Natural killer cell (primary cell): ENCODE measurements around the gene DGKH. TPM values are rescaled to one million over a fixed set of nuclear protein-coding genes. Genes with fewer than 3 reads are reported as not detected.

Experiments used
- ATAC-seq, 3 donors: fragments of 150-1000 bp in 2 of 3; fragments of 200-7000 bp in 1 of 3; cut with Tn5 transposase; 1 replicate in 1 of 3; 2 replicates in 2 of 3; pipeline ENCODE4 v1.10.0; 2021; ENCODE audit warnings: mild to moderate bottlenecking in 2 of 3, moderate library complexity in 2 of 3
- DNase-seq, 2 donors: peaks; one replicate each; pipeline versions ENCODE4 v3.0.0 to v3.0.0-alpha.2; 2013 to 2021; ENCODE audit warnings: mixed read lengths in 1 of 2
- H3K27ac ChIP-seq: one replicate; pipeline ENCODE4 v1.5.1; 2013; ENCODE audit warnings: mild to moderate bottlenecking, low read length
- H3K27me3 ChIP-seq: one replicate; pipeline ENCODE4 v1.6.1; 2013; ENCODE audit warnings: low read length; ENCODE audit not compliant: control insufficient read depth, insufficient read depth
- H3K36me3 ChIP-seq: one replicate; pipeline ENCODE4 v1.6.1; 2013; ENCODE audit warnings: low read length; ENCODE audit not compliant: control insufficient read depth, insufficient read depth
- H3K4me1 ChIP-seq: one replicate; pipeline ENCODE4 v1.6.1; 2013; ENCODE audit warnings: low read length; ENCODE audit not compliant: control insufficient read depth, insufficient read depth
- H3K4me3 ChIP-seq: one replicate; pipeline ENCODE4 v1.5.1; 2013; ENCODE audit warnings: low read length
- H3K9me3 ChIP-seq: one replicate; pipeline ENCODE4 v1.6.1; 2013; ENCODE audit warnings: low read length; ENCODE audit not compliant: control insufficient read depth, insufficient read depth
- H3K27ac Mint-ChIP-seq, 2 donors: one replicate each; pipeline ENCODE4 v1.8.0; 2022; ENCODE audit warnings: mild to moderate bottlenecking in 2 of 2, mixed read lengths in 2 of 2, moderate library complexity in 1 of 2
- H3K27me3 Mint-ChIP-seq, 2 donors: one replicate each; pipeline ENCODE4 v1.8.0; 2022; ENCODE audit warnings: low read depth in 2 of 2, mixed read lengths in 2 of 2
- H3K36me3 Mint-ChIP-seq: one replicate; pipeline ENCODE4 v1.8.0; 2022; ENCODE audit warnings: mixed read lengths
- H3K4me1 Mint-ChIP-seq, 2 donors: one replicate each; pipeline ENCODE4 v1.8.0; 2022; ENCODE audit warnings: mixed read lengths in 2 of 2
- H3K4me3 Mint-ChIP-seq: one replicate; pipeline ENCODE4 v1.8.0; 2022; ENCODE audit warnings: mild to moderate bottlenecking, moderate library complexity, mixed read lengths
- H3K9me3 Mint-ChIP-seq, 2 donors: one replicate each; pipeline ENCODE4 v1.8.0; 2022; ENCODE audit warnings: mixed read lengths in 2 of 2
- WGBS: methylation state at CpG from one replicate; pipeline ENCODE4 v1.1.7; 2013; ENCODE audit warnings: missing lambda C conversion rate; ENCODE audit not compliant: insufficient coverage; 5-methylcytosine and 5-hydroxymethylcytosine counted together
- intact Hi-C: fragments of 100-400 bp; cut with micrococcal nuclease; formaldehyde crosslinking; loops from one replicate; pipeline ENCODE4 v1.14.2; 2022
- total RNA-seq, 4 donors: library from RNA; stranded (reverse); fragments of 120-200 nt in 1 of 4; gene quantifications; one replicate each; pipeline versions ENCODE4 v1.2.3 to v1.2.4, GENCODE V29; 2013 to 2022
- TF ChIP-seq, protein P1 (sequence below): fragments of 200-600 bp; IDR thresholded peaks from one replicate; pipeline ENCODE4 v1.8.0; 2022; ENCODE audit warnings: antibody characterized with exemption

The DGKH gene, protein sequence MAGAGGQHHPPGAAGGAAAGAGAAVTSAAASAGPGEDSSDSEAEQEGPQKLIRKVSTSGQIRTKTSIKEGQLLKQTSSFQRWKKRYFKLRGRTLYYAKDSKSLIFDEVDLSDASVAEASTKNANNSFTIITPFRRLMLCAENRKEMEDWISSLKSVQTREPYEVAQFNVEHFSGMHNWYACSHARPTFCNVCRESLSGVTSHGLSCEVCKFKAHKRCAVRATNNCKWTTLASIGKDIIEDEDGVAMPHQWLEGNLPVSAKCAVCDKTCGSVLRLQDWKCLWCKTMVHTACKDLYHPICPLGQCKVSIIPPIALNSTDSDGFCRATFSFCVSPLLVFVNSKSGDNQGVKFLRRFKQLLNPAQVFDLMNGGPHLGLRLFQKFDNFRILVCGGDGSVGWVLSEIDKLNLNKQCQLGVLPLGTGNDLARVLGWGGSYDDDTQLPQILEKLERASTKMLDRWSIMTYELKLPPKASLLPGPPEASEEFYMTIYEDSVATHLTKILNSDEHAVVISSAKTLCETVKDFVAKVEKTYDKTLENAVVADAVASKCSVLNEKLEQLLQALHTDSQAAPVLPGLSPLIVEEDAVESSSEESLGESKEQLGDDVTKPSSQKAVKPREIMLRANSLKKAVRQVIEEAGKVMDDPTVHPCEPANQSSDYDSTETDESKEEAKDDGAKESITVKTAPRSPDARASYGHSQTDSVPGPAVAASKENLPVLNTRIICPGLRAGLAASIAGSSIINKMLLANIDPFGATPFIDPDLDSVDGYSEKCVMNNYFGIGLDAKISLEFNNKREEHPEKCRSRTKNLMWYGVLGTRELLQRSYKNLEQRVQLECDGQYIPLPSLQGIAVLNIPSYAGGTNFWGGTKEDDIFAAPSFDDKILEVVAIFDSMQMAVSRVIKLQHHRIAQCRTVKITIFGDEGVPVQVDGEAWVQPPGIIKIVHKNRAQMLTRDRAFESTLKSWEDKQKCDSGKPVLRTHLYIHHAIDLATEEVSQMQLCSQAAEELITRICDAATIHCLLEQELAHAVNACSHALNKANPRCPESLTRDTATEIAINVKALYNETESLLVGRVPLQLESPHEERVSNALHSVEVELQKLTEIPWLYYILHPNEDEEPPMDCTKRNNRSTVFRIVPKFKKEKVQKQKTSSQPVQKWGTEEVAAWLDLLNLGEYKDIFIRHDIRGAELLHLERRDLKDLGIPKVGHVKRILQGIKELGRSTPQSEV
- total RNA-seq, result 1 to 10 TPM; 1.1 to 3.4 (median 1.2) TPM
- total RNA-seq (2013), result 3.2 TPM

DNA sequence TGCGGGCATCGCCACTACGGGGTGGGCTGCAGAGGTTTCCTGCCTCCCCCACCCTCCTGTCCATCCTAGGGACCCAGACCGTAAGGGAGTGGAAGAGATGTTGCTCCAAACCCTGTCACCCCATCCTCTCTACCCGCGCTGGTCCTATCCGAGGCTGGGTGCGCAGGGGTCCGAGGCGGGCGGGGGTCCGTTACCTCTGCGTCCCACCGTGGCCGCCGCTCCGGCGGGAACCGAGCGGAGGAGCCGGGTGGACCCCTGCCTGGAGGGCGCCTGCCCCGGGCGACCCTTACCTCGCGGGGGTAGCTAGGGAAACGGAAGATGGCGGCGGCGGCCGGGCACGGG, at the start of gene DGKH:
TSS of gene DGKH (plus strand) at position 307 of the 342 bp plus-strand sequence. CDS start 126 bp downstream, outside the sequence.
- ATAC-seq (peak; percentile 32 to 44 (median 42)), DNase-seq (peak in 1 of 2 donors; percentile 30)
- 1% methylated on average over 29 of the region's 32 CpGs for WGBS
- no peaks in the 10 kb centered on the region for H3K9me3 Mint-ChIP-seq
- TF ChIP-seq, protein P1, sequence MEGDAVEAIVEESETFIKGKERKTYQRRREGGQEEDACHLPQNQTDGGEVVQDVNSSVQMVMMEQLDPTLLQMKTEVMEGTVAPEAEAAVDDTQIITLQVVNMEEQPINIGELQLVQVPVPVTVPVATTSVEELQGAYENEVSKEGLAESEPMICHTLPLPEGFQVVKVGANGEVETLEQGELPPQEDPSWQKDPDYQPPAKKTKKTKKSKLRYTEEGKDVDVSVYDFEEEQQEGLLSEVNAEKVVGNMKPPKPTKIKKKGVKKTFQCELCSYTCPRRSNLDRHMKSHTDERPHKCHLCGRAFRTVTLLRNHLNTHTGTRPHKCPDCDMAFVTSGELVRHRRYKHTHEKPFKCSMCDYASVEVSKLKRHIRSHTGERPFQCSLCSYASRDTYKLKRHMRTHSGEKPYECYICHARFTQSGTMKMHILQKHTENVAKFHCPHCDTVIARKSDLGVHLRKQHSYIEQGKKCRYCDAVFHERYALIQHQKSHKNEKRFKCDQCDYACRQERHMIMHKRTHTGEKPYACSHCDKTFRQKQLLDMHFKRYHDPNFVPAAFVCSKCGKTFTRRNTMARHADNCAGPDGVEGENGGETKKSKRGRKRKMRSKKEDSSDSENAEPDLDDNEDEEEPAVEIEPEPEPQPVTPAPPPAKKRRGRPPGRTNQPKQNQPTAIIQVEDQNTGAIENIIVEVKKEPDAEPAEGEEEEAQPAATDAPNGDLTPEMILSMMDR, result no peak
- no peaks in the 10 kb centered on the region for H3K36me3 ChIP-seq
- H3K4me3 Mint-ChIP-seq, result peak within 1 kb of the TSS; percentile 77
- peaks cover 9% of the 10 kb centered on the region in 2 donors for H3K4me1 Mint-ChIP-seq
- no peak within 1 kb of the TSS for H3K27ac ChIP-seq
- peaks cover 20% of the 10 kb centered on the region for H3K27me3 ChIP-seq
- H3K36me3 Mint-ChIP-seq, result no peaks in the 10 kb centered on the region
- no peaks in the 10 kb centered on the region for H3K9me3 ChIP-seq
- no peak within 1 kb of the TSS for H3K27ac Mint-ChIP-seq
- peaks cover 32 to 59% of the 10 kb centered on the region in 2 donors for H3K27me3 Mint-ChIP-seq
- intact Hi-C loops, result no loop called here
- peak within 1 kb of the TSS; percentile 43 for H3K4me3 ChIP-seq
- peaks cover 18% of the 10 kb centered on the region for H3K4me1 ChIP-seq

DNA sequence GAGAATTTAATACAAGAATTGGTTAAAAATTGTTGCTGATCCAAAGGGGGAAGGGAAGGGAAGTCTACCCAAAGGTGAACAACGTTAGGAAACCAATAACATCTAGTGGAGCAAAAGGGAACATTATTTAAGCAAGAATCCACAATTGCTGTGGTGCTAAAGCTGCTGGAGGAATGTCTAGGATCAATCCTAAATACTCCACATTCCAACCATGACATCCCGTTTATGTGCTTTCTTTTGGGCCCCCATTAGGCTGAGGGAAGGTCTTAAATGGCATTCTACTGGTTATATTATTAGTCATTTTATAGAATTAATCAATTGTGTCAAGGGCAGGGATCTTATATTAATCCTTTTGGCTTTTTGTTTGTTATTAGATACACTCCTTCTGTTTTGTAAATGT, 47.6 kb upstream of the DGKH start:
- Mint-ChIP-seq H3K36me3 (no peaks in the 10 kb centered on the region), H3K4me3 (no peak overlapping the region), H3K4me1 (no peaks in the 10 kb centered on the region), H3K27me3 (peaks cover 22 to 37% of the 10 kb centered on the region in 2 donors), H3K27ac (no peak overlapping the region), H3K9me3 (no peaks in the 10 kb centered on the region)
- intact Hi-C loops, result no loop called here
- H3K36me3 ChIP-seq, result no peaks in the 10 kb centered on the region
- TF ChIP-seq, protein P1, result no peak
- H3K27me3 ChIP-seq, result no peaks in the 10 kb centered on the region
- 63% methylated on average over 1 of the region's 2 CpGs for WGBS
- no peak overlapping the region for H3K4me3 ChIP-seq
- H3K27ac ChIP-seq, result no peak overlapping the region
- DNase-seq (no peak), ATAC-seq (no peak)
- H3K4me1 ChIP-seq, result no peaks in the 10 kb centered on the region
- H3K9me3 ChIP-seq, result no peaks in the 10 kb centered on the region

DNA sequence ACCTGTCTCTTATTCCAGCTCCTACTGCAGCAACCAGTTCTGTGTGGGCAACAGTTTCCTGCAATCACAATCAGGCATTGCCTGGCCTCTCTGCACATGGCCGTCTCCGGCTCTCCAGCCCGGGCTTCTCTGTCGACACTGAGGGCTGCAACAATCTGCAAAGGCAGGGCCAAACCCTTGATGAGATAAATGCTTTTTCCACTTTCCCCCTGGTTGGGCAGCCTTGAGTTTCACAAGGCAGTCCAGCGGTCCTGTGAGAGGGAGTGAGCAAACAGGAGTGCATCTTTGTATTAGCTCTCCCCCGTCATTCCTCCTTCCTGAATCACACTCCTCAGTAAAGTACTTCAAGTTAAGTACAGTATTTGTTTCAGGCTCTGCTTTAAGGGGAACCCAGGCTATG, 46.9 kb upstream of the DGKH start:
- Mint-ChIP-seq H3K4me1 (no peaks in the 10 kb centered on the region), H3K27me3 (peaks cover 21 to 37% of the 10 kb centered on the region in 2 donors), H3K36me3 (no peaks in the 10 kb centered on the region), H3K27ac (no peak overlapping the region), H3K4me3 (no peak overlapping the region), H3K9me3 (no peaks in the 10 kb centered on the region)
- no peak for ATAC-seq
- Histone ChIP-seq H3K27me3 (no peaks in the 10 kb centered on the region), H3K36me3 (no peaks in the 10 kb centered on the region), H3K4me3 (no peak overlapping the region), H3K4me1 (no peaks in the 10 kb centered on the region), H3K9me3 (no peaks in the 10 kb centered on the region), H3K27ac (no peak overlapping the region)
- 81% methylated on average over 5 of the region's 6 CpGs for WGBS
- no peak for DNase-seq
- TF ChIP-seq, protein P1, result no peak
- intact Hi-C loops, result no loop called here
